ENCODE results near the gene RPL3.
"Not testable (repeated sequence)": the region's sequence is repeated elsewhere in the genome, so short reads cannot be mapped to it uniquely, and the experiment has no call there.

The RPL3 gene

GRCh38 chr22:39319284-39320022, at the start of gene RPL3:
RPL3 (minus strand) TSS chr22:39319623; CDS start chr22:39319597, 26 bp downstream.
- peak; percentile 99 for DNase-seq (ENCODE audit: low read depth)

- no peak for DNase-seq (ENCODE audit: low read depth)
Observed at GRCh38 chr22:39369186-39369585, 49.8 kb upstream of the RPL3 start.

- DNase-seq (ENCODE audit: low read depth): no peak
Observed at GRCh38 chr22:39368461-39368911, 49.1 kb upstream of the RPL3 start.

DNA sequence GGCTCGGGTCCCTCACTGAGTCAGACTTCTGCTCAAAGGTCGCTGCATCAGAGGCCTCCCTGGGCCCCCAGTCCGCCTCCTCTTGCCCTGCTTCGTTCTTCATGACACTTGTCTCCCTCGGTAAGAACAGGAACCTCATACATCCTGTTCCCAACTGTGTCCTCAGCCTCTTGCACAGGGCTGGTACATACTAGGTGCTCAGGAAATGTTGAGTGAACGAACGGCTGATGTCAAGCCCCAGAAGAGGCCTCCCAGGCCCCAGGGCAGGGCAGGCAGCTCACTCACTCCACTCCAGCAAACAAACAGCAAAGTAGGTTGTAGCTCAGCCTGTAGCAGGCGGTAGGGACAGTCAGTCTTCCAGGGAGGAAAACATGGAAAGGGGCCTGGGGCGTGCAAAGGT, 47.6 kb upstream of the RPL3 start:
- DNase-seq (ENCODE audit: low read depth): no peak

GRCh38 chr22:39365492-39365780, 46.0 kb upstream of the RPL3 start:
- no peak for DNase-seq (ENCODE audit: low read depth)

- DNase-seq (ENCODE audit: low read depth): peak; percentile 12
Observed at GRCh38 chr22:39364714-39365491, 45.5 kb upstream of the RPL3 start.

GRCh38 chr22:39363751-39364515, 44.5 kb upstream of the RPL3 start:
- no peak for DNase-seq (ENCODE audit: low read depth)

- DNase-seq (ENCODE audit: low read depth): no peak
Observed at GRCh38 chr22:39362932-39363331, 43.5 kb upstream of the RPL3 start.

DNA sequence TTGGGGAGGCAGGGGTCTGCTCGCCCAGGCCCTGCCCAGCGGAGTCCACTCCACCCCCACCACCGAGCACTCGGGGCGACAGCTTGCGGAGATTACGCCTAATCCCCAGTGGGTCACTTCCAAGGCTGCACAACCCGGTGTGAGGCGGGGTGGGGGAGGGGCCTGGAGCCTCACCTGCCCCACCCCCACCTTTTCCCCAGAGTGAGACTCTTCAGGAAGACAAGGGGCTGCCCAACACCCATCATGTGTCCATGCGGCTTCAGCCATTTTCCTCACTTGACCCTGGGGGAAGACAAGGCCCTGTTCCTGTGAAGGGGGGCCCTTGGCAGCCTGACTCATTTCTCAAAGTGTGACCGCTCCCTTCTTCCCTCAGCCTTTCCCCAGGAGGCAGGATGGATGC, 42.8 kb upstream of the RPL3 start:
- DNase-seq (ENCODE audit: low read depth): no peak

GRCh38 chr22:39361496-39361895, 42.1 kb upstream of the RPL3 start:
- DNase-seq (ENCODE audit: low read depth): no peak

DNA sequence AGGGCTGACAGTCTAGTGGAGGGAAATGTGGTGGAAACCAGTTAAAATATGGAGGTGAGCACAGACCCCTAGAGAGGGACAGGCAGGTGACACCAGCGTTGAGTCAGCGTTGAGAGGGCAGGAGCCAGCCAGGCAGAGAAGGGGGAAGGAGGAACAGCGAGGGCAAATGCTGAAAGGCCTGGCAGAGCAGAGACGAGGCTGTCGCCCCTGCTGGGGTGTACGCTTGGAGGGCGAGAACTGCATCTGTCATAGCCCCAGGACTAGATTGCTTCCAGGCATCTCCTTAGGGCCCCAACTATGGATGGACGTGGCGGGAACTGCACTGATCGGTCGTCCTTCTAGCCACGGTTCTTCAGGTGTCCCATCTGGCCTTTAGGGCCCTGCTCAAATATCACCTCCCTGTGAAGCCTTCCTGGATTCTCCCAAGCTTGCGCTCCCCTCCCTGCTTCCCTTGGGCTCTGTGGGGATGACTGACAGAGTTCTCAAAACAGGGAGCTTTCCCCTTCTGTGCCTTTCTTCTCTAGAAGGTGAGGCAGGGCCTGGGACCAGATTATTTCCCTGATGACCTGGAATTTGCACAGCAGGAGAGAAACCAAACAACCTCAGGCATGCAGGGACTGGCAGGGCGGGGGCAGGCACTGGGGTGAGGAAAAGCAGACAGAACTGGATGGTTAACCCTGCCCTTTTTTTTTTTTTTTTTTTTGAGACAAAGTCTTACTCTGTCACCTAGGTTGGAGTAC, 41.4 kb upstream of the RPL3 start:
- DNase-seq (ENCODE audit: low read depth): no peak

DNA sequence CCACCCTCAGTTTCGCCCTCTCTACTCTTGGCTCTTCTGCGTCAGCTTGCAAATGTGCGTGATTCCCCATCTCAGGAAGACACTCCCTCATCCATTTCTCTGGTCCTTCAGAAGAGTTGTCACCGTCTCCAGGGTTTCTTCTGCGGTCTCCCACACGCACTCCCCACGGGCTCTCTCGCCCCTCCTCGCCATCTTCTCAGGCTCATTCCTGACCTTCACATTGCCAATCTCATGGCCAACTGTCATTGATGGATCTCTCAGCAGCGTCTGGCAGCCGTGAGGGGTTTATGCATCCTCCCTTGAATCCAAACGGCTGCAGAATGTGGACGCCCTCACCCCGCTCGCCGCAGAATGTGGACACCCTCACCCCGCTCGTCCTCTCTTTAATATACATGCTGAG, 40.8 kb upstream of the RPL3 start:
- DNase-seq (ENCODE audit: low read depth): no peak

DNA sequence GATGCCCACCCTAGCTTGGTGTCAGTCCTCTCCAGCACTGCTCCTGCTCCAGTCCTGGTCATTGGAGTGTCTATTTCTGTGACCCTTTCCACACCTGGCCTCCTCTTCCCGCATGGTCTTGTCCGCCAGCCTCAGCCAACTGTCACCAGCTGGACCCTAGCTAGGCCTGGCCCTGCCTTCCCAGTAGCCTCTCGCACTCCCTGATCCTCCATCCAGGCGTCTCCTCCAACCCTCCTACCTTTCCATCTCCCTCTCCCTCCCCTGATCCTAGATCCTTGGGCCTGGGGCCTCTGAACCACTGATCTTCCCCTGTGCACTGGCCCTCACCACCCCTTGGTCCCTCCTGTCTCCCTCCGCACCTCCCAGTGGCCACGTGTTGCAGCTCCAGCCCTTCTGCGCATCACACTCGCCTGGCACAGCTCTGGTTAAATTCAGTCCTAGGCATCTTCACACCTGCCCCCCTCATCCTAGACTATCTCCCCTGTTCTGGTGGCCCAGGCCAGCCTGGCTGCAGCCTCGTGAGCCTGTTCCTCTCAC, 40.3 kb upstream of the RPL3 start:
- no peak for DNase-seq (ENCODE audit: low read depth)

DNA sequence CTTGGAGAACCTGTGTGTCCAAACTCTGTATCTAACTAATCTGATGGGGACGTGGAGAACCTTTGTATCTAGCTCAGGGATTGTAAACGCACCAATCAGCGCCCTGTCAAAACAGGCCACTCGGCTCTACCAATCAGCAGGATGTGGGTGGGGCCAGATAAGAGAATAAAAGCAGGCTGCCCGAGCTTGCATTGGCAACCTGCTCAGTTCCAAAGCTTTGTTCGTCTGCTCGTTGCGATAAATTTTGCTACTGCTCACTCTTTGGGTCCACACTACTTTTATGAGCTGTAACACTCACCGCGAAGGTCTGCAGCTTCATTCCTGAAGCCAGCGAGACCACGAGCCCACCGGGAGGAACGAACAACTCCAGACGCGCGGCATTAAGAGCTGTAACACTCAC, 38.8 kb upstream of the RPL3 start:
- not testable (repeated sequence) for DNase-seq (ENCODE audit: low read depth)

DNA sequence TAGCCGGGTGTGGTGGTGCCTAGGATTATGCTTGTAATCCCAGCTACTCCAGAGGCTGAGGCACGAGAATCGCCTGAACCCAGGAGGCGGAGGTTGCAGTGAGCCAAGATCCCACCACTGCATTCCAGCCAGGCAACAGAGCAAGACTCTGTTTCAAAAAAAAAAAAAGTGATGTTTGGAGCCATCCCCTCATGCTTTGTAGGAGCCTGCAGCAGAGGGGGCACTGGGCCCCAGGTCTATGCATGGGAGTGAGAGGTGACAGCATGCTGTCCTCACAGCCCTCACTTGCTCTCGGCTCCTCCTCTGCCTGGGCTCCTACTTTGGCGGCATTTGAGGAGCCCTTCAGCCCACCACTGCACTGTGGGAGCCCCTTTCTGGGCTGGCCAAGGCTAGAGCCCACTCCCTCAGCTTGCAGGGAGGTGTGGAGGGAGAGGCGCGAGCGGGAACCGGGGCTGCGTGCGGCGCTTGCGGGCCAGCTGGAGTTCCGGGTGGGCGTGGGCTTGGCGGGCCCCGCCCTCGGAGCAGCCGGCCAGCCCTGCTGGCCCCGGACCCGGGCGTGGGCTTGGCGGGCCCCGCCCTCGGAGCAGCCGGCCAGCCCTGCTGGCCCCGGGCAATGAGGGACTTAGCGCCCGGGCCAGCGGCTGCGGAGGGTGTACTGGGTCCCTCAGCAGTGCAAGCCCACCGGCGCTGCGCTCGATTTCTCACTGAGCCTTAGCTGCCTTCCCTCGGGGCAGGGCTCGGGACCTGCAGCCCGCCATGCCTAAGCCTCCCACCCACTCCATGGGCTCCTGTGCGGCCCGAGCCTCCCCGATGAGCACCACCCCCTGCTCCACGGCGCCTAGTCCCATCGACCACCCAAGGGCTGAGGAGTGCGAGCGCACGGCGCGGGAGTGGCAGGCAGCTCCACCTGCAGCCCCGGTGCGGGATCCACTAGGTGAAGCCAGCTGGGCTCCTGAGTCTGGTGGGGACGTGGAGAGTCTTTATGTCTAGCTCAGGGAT, 38.0 kb upstream of the RPL3 start:
- not testable (repeated sequence) for DNase-seq (ENCODE audit: low read depth)

GRCh38 chr22:39356464-39356863, 37.0 kb upstream of the RPL3 start:
- DNase-seq (ENCODE audit: low read depth): no peak

- DNase-seq (ENCODE audit: low read depth): not testable (repeated sequence)
Observed at GRCh38 chr22:39355805-39356204, 36.4 kb upstream of the RPL3 start.

- no peak for DNase-seq (ENCODE audit: low read depth)
Observed at GRCh38 chr22:39355080-39355479, 35.7 kb upstream of the RPL3 start.

DNA sequence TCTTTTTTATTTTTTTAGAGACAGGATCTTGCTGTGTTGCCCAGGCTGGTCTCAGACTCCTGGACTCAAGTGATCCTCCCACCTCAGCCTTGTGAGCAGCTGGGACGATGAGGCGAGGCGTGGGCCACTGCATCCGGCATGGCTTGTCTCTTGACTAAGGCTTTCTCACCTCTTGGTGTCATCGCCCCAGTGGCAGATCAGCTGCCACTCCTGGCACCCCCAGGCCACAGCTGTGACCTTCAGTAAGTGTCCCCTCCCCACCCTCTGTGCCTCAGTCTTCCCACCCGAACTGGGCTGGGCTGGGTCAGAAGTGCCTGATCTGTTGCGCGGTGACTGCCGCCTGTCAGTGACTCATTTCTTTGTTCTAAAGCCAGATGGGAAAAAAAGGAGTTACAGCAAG, 33.9 kb upstream of the RPL3 start:
- no peak for DNase-seq (ENCODE audit: low read depth)

DNA sequence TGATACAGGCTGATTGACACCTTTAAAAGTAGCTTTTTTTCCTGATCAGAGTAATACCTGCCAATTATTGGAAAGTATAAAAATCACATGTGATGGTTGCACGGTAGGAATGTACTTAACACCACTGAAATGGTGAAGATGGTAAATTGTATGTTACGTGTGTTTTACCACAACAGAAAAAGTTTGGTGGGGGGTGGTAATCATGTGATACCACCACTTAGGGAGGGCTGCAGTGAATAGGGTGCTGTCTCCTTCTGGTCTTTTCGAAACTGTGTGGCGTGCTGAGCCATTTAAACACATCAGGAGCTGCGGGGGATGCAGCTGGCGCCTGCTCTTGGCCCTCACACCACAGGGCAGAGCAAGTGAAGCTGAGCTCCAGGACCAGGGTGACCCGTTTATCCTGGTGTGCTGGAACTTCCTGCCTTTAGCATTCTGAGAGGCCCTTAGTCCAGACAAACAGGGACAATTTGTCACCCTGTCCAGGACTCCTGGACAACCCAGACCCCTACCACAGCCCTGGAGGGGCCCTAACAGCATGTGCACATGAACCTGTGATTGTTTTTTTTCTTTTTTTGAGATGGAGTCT, 33.0 kb upstream of the RPL3 start:
- no peak for DNase-seq (ENCODE audit: low read depth)
